LoVo (cell line): ENCODE measurements around the gene MIEF2.
"Not testable (repeated sequence)": the region's sequence is repeated elsewhere in the genome, so short reads cannot be mapped to it uniquely, and the experiment has no call there.

ENCODE experiments used
- DNase-seq: peaks from one replicate; pipeline ENCODE4 v3.0.0-alpha.2; 2016; ENCODE audit warnings: low spot score

MIEF2 gene

GRCh38 chr17:18291718-18292540, 31.5 kb downstream of the MIEF2 start:
- DNase-seq = no peak

- DNase-seq = not testable (repeated sequence)
Measured at GRCh38 chr17:18298061-18298460, 37.6 kb downstream of the MIEF2 start.

GRCh38 chr17:18300725-18301480, 40.4 kb downstream of the MIEF2 start:
- DNase-seq = no peak

DNA sequence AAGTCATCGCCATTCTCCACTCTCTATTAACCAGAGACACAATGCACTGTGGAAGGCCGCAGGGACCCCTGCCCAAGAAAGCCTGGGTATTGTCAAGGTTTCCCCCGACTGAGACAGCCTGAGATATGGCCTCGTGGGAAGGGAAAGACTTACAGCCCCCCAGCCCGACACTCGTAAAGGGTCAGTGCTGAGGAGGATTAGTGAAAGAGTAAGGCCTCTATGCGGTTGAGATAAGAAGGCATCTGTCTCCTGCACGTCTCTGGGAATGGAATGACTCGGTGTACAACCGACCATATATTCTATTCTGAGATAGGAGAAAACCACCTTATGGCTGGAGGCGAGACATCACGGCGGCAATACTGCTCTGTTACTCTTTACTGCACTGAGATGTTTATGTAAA, 42.7 kb downstream of the MIEF2 start:
- not testable (repeated sequence) for DNase-seq

- no peak for DNase-seq
Measured at GRCh38 chr17:18309202-18309601, 48.7 kb downstream of the MIEF2 start.

- peak; percentile 6 for DNase-seq
Measured at GRCh38 chr17:18314059-18314730, 53.7 kb downstream of the MIEF2 start.

DNA sequence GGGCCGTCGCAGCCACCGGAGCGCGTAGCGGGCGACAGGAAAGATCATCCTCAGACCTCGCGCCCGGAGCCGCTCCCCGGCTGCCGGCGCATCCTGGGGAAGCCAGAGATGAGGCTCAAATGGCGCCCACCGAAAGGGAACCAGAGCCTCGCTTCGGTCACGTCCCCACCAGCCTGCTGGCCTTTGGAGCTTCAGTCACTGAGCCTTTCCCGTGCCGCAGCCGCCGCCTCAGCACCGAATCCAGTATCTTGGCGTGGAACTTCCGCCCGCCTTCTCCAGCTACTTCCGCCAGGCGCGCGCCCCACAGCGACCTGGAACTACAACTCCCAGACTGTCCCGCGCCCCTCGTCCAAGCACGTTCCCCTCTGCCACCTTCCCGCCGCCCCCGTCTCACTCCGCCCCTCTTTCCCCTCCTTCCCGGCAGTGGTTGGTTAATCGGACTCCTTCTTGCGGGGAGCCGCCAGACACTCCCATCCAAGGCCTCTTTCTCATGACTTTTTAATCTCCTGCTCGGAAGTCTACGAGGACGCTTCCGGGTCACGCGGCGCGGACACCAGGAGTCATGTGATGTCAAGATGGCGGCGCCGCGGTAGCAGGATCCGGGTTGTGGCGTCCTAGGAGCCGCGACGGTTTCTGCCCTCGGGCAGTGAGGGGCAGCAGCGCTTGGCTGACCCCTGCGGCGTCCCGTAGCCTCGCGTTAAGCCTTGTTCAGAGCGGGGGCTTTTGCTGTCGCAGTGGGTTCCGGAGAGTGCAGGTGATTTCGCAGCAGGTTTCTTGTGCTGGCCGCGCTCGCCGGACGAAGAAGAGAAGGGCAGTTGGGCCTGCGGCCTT, 54.5 kb downstream of the MIEF2 start, which contains the start of the genes SMCR8 and TOP3A:
SMCR8 (plus strand) TSS at position 563 of the 831 bp plus-strand sequence. CDS start 497 bp downstream, outside the sequence.
TOP3A (minus strand) TSS at position 264 of the 831 bp plus-strand sequence; CDS start at position 48, 216 bp downstream.
- peak; percentile 98 for DNase-seq

- no peak for DNase-seq
Measured at GRCh38 chr17:18315562-18315922, 55.1 kb downstream of the MIEF2 start.

DNA sequence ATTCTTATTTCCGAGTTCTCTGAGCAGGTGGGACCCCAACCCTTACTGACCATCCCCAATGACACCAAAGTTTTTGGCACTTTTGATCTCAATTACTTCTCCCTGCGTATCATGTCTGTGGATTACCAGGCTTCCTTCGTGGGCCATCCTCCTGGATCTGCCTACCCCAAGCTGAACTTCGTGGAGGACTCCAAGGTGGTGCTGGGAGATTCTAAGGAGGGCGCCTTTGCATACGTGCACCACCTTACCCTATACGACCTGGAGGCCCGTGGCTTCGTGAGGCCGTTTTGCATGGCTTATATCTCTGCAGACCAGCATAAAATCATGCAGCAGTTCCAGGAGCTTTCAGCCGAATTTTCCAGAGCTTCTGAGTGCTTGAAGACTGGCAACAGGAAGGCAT, 55.5 kb downstream of the MIEF2 start:
- DNase-seq = no peak
